OCI-LY1 (cell line): Measurements from ENCODE around the gene CPNE7.

Experiments used
- EZH2 ChIP-seq: fragments of 200-600 bp; sonication (generic), shearing (Covaris generic); IDR thresholded peaks from 2 replicates; pipeline ENCODE4 v1.8.0; 2017; ENCODE audit warnings: borderline replicate concordance, mixed run types, mild to moderate bottlenecking, antibody characterized with exemption, low read length, moderate library complexity, mixed read lengths
- TF ChIP-seq, protein P1 (sequence below): fragments of 200-600 bp; sonication (generic), shearing (Covaris generic); IDR thresholded peaks from 2 replicates; pipeline ENCODE4 v1.5.1; 2017; ENCODE audit warnings: mild to moderate bottlenecking, antibody characterized with exemption, low read length, moderate library complexity, mixed read lengths

DNA sequence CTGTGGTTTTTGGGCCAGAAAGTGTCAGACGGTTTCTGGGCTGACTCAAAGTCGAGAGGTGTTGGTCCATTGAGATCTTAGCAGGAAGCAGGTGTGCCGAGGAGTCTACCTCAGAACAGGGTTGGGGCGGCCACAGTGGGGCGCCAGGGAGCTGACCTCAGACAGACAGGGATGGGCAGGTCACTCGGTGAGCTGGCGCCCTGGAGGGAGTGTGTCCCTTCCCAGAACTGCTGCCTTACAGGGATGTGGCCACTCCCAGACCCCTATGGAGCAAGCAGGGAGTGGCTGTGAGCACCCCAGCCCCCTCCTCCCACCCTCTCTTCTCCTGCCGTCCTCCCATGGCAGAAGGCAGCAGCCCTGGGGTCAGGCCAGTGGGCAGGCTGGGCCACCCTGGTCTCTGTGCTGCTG is 23.9 kb downstream of the CPNE7 start:
- TF ChIP-seq, protein P1, sequence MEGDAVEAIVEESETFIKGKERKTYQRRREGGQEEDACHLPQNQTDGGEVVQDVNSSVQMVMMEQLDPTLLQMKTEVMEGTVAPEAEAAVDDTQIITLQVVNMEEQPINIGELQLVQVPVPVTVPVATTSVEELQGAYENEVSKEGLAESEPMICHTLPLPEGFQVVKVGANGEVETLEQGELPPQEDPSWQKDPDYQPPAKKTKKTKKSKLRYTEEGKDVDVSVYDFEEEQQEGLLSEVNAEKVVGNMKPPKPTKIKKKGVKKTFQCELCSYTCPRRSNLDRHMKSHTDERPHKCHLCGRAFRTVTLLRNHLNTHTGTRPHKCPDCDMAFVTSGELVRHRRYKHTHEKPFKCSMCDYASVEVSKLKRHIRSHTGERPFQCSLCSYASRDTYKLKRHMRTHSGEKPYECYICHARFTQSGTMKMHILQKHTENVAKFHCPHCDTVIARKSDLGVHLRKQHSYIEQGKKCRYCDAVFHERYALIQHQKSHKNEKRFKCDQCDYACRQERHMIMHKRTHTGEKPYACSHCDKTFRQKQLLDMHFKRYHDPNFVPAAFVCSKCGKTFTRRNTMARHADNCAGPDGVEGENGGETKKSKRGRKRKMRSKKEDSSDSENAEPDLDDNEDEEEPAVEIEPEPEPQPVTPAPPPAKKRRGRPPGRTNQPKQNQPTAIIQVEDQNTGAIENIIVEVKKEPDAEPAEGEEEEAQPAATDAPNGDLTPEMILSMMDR: peak; percentile 49
- TF ChIP-seq EZH2: no peak
